Measurements from ENCODE around the gene HOXC12. TPM values are rescaled to one million over a fixed set of nuclear protein-coding genes. Genes with fewer than 3 reads are reported as not detected.

The HOXC12 gene
- polyA plus RNA-seq, 1 of the 3 experiments (the other 2 are of a cell fraction): not detected

DNA sequence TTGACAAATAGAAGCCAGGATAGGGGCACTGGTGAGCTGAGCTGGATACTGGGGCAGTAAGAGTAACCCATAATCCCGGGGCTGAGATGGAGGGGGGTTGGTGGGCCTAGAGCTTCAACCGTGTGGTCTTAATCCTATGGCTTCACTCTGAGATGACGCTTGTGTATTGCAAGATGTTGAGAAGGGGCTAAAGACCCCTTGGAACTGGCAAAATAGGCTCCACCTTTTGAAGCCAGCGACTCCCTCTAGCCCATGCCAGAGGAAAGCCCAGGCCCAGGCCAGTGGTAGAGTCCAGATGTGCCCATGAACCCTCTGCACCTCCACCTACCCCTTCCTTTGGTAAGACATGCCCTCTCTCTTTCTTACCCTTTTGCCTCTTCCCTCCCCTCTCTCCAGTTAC lies 4.6 kb downstream of the HOXC12 start (continued):
- TF ChIP-seq POLR2AphosphoS5 (IDR thresholded peaks at IDR 0.05; ENCODE audit: low read depth, low read length) (no peak), RAD21 (IDR thresholded peaks at IDR 0.05; ENCODE audit: low read length) (no peak), GABPA (IDR thresholded peaks at IDR 0.05; ENCODE audit: low read depth) (no peak), NFIC (IDR thresholded peaks at IDR 0.05; ENCODE audit: borderline replicate concordance) (no peak), NRF1 (IDR thresholded peaks at IDR 0.05; ENCODE audit: low read depth, low read length) (no peak)

DNA sequence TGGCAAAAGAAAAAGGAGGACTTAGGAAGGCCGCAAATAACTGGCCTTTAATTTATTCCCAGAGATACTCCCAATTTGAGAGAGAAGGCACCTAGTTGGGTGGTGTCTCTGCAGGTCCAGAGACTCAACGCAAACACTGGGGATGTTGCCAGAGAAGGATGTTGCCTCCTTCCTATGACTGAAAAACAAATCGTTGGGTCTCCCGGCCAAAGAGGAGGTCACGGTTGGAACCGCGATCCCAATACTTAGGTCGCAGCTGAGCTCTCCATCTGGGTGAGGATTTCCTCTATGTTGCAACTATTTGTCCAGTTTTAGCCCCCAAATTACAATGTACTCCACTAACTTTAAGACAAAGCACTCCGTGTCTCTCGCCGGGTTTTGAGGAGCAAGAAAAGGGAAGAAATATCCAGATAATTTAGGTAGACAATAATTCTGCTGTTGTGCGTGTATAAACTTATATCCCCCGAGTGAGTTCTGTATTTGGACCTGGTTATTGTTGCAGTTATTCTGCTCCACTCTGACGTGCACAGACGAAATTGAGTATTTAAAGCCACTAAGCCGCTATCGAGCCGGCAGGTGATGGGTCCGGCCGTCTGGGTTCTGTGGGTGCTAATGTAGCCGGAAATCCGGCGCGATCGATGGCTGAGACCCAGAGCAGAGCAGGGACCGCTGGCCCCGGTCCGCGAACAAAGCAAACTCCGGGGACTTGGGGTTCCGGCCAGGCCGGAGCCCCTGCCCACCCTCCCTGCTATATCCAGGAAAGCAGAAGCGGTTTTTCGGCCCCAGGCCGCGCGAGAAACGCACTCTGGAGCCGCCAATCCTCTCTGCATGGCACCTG lies 5.7 kb downstream of the HOXC12 start:
- DNase-seq: no peak
- POLR2A ChIA-PET: no interaction called here
- Histone ChIP-seq H3K9me2 (no peaks in the 10 kb centered on the region), H2AFZ (ENCODE audit: low read depth) (no peak overlapping the region), H3K4me2 (no peak overlapping the region), H3K36me3 (replicated peaks in 1 of 2; ENCODE audit: control insufficient read depth in 1 of 2, insufficient read depth in 2 of 2, low read length in 1 of 2) (no peaks in the 10 kb centered on the region), H3F3A (replicated peaks; ENCODE audit: insufficient read depth) (no peaks in the 10 kb centered on the region), H4K20me1 (ENCODE audit: insufficient read depth) (peaks cover 8% of the 10 kb centered on the region; the same call in 1 of the 2 replicates), H3K4me1 (ENCODE audit: control insufficient read depth in 1 of 2, insufficient read depth in 2 of 2, low read depth in 1 of 2, low read length in 1 of 2) (no peaks in the 10 kb centered on the region; a peak in 1 of 4 replicates), H3K27me3 (ENCODE audit: insufficient read depth) (peaks cover 98% of the 10 kb centered on the region), H3K27ac (ENCODE audit: low read depth in 2 of 2, low read length in 1 of 2) (no peak overlapping the region), H3K9me3 (no peaks in the 10 kb centered on the region), H3K9ac (no peak overlapping the region), H3K4me3 (ENCODE audit: low read depth in 2 of 2, low read length in 1 of 2) (no peak overlapping the region), H3K79me2 (ENCODE audit: insufficient read depth) (no peaks in the 10 kb centered on the region)
- TF ChIP-seq NRF1 (IDR thresholded peaks at IDR 0.05; ENCODE audit: low read depth, low read length) (no peak), EZH2phosphoT487 (IDR thresholded peaks at IDR 0.05; ENCODE audit: borderline replicate concordance, low read depth) (peak; percentile 87; the same call in 1 of the 2 replicates)
- TF ChIP-seq, protein P1, sequence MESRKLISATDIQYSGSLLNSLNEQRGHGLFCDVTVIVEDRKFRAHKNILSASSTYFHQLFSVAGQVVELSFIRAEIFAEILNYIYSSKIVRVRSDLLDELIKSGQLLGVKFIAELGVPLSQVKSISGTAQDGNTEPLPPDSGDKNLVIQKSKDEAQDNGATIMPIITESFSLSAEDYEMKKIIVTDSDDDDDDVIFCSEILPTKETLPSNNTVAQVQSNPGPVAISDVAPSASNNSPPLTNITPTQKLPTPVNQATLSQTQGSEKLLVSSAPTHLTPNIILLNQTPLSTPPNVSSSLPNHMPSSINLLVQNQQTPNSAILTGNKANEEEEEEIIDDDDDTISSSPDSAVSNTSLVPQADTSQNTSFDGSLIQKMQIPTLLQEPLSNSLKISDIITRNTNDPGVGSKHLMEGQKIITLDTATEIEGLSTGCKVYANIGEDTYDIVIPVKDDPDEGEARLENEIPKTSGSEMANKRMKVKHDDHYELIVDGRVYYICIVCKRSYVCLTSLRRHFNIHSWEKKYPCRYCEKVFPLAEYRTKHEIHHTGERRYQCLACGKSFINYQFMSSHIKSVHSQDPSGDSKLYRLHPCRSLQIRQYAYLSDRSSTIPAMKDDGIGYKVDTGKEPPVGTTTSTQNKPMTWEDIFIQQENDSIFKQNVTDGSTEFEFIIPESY (IDR thresholded peaks at IDR 0.05; ENCODE audit: borderline replicate concordance, low read depth): no peak
- WGBS (ENCODE audit: low lambda C conversion rate): 21% methylated on average over 20 of the region's 39 CpGs
- CTCF ChIA-PET: interaction anchor here (0.9 to 1.9 kb wide), 6 partner anchors 8 to 255 kb away, joined by 3 to 11 read pairs (median 3); partner anchors contain the start of gene HOXC10

DNA sequence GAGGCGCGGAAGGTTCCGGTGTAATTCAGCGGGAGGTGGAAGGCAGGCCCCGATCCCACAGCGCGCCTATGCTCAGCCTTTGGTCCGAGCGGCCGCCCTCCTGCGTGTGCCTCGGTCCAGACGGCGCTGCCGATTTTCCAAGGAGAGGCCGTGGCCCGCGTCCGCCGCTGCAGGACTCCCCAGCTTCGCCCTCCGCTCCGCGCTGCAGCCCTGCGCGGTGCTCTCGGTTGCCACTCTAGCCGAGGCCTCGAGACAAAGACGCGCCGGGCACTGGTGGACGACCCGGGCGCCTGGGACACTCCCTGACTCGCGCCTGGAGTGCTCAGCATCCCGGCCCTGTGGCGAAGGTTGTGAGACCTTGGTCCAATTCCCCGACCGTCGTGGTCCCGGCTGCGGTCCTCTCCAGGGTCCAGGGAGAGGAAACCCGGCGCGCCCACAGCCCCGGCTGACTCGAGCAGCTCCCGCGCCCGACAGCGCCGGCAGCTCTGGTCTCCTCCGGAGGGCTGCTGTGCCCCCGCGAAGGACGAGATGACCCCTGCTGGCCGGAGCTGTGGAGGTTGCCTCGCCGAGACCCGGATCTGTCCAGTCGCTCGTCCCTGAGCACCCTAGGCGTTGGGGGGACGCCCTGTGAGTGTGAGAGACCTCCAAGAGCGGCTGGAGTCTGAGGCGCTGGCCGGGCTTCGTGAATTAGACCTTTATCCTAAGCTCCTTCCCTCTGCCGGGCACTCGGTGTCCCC lies 6.5 kb downstream of the HOXC12 start:
- CTCF ChIA-PET: interaction anchor here (0.6 to 1.9 kb wide), 11 partner anchors 9 to 253 kb away, joined by 3 to 11 read pairs (median 3); partner anchors contain the start of genes HOXC10 and HOXC13
- peak; percentile 80 for DNase-seq
- H3K79me2 ChIP-seq (ENCODE audit: insufficient read depth): no peaks in the 10 kb centered on the region
- TF ChIP-seq, protein P2, sequence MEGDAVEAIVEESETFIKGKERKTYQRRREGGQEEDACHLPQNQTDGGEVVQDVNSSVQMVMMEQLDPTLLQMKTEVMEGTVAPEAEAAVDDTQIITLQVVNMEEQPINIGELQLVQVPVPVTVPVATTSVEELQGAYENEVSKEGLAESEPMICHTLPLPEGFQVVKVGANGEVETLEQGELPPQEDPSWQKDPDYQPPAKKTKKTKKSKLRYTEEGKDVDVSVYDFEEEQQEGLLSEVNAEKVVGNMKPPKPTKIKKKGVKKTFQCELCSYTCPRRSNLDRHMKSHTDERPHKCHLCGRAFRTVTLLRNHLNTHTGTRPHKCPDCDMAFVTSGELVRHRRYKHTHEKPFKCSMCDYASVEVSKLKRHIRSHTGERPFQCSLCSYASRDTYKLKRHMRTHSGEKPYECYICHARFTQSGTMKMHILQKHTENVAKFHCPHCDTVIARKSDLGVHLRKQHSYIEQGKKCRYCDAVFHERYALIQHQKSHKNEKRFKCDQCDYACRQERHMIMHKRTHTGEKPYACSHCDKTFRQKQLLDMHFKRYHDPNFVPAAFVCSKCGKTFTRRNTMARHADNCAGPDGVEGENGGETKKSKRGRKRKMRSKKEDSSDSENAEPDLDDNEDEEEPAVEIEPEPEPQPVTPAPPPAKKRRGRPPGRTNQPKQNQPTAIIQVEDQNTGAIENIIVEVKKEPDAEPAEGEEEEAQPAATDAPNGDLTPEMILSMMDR (IDR thresholded peaks at IDR 0.05): peak; percentile 18; the same call in 1 of the 2 replicates
- no peak for TF ChIP-seq RCOR1 (IDR thresholded peaks at IDR 0.05; ENCODE audit: low read length)
- H3K27me3 ChIP-seq (ENCODE audit: insufficient read depth): peaks cover 98% of the 10 kb centered on the region
- H3K27ac ChIP-seq (ENCODE audit: low read depth in 2 of 2, low read length in 1 of 2): no peak overlapping the region
- 14% methylated on average over 35 of the region's 72 CpGs for WGBS (ENCODE audit: low lambda C conversion rate)
- H3K9ac ChIP-seq: no peak overlapping the region
- H2AFZ ChIP-seq (ENCODE audit: low read depth): no peak overlapping the region
- no peak overlapping the region for H3K4me3 ChIP-seq (ENCODE audit: low read depth in 2 of 2, low read length in 1 of 2)
- H3K9me2 ChIP-seq: no peaks in the 10 kb centered on the region
- no peaks in the 10 kb centered on the region for H3K9me3 ChIP-seq
- no peaks in the 10 kb centered on the region; a peak in 1 of 4 replicates for H3K4me1 ChIP-seq (ENCODE audit: control insufficient read depth in 1 of 2, insufficient read depth in 2 of 2, low read depth in 1 of 2, low read length in 1 of 2)
- no peak overlapping the region for H3K4me2 ChIP-seq
- H4K20me1 ChIP-seq (ENCODE audit: insufficient read depth): peaks cover 12% of the 10 kb centered on the region; the same call in 1 of the 2 replicates
- H3F3A ChIP-seq (replicated peaks; ENCODE audit: insufficient read depth): no peaks in the 10 kb centered on the region
- H3K36me3 ChIP-seq (replicated peaks in 1 of 2; ENCODE audit: control insufficient read depth in 1 of 2, insufficient read depth in 2 of 2, low read length in 1 of 2): no peaks in the 10 kb centered on the region
- POLR2A ChIA-PET: interaction anchor here (1.2 kb wide), 1 partner anchor 9 kb away, joined by 3 read pairs; no protein-coding TSS in a partner anchor
